Dendritic cell treated with granulocyte-macrophage colony-stimulating factor and Interleukin-4, amounts not matched to agents 40 ng/mL and 50 ng/mL, for 4 days (primary cell): Measurements from ENCODE around the gene CUEDC1.
"Not testable (repeated sequence)": the region's sequence is repeated elsewhere in the genome, so short reads cannot be mapped to it uniquely, and the experiment has no call there.

ENCODE experiments used
- H3K27ac Mint-ChIP-seq: one replicate; pipeline ENCODE4 v1.8.0; 2022; ENCODE audit warnings: mild to moderate bottlenecking, mixed read lengths
- H3K27me3 Mint-ChIP-seq: one replicate; pipeline ENCODE4 v1.8.0; 2022; ENCODE audit warnings: mild to moderate bottlenecking, mixed read lengths
- H3K36me3 Mint-ChIP-seq: one replicate; pipeline ENCODE4 v1.8.0; 2022; ENCODE audit warnings: low read depth, mixed read lengths
- H3K4me1 Mint-ChIP-seq: one replicate; pipeline ENCODE4 v1.8.0; 2022; ENCODE audit warnings: low read depth, mixed read lengths
- H3K4me3 Mint-ChIP-seq: one replicate; pipeline ENCODE4 v1.8.0; 2022; ENCODE audit warnings: mild to moderate bottlenecking, moderate library complexity, mixed read lengths
- H3K9me3 Mint-ChIP-seq: one replicate; pipeline ENCODE4 v1.8.0; 2022; ENCODE audit warnings: mixed read lengths
- intact Hi-C: fragments of 100-400 bp; cut with micrococcal nuclease; formaldehyde crosslinking; loops from one replicate; pipeline ENCODE4 v1.15.0; 2022

CUEDC1 gene

GRCh38 chr17:57976594-57976993, 21.4 kb upstream of the CUEDC1 start:
- Mint-ChIP-seq H3K4me3 (no peak overlapping the region), H3K4me1 (peaks cover 5% of the 10 kb centered on the region)
- intact Hi-C loops: no loop called here

DNA sequence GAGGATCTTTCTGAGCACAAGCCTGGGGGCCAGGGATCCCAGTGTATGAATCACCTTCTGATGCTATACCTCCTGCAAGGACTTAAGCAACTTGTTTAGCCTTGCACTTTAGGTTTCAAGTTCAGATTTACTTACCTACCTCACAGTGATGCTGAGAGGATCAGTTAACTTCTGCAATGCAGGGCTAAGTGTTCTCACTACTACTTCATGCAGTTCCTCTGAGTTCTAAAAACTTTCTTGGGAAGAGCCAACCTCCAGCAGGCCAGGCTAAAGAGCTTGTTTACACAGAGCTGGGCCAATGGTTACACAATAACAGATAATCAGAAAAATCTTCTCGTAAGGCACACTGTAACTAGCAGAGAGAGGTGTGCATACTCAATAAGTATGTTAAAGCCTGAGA, 19.8 kb upstream of the CUEDC1 start:
- intact Hi-C loops: no loop called here
- H3K27ac Mint-ChIP-seq: no peak overlapping the region

More at GRCh38 chr17:57976594-57976993, 21.4 kb upstream of the CUEDC1 start:
- Mint-ChIP-seq H3K36me3 (peaks cover 93% of the 10 kb centered on the region), H3K27ac (no peak overlapping the region), H3K9me3 (no peaks in the 10 kb centered on the region), H3K27me3 (no peaks in the 10 kb centered on the region)

DNA sequence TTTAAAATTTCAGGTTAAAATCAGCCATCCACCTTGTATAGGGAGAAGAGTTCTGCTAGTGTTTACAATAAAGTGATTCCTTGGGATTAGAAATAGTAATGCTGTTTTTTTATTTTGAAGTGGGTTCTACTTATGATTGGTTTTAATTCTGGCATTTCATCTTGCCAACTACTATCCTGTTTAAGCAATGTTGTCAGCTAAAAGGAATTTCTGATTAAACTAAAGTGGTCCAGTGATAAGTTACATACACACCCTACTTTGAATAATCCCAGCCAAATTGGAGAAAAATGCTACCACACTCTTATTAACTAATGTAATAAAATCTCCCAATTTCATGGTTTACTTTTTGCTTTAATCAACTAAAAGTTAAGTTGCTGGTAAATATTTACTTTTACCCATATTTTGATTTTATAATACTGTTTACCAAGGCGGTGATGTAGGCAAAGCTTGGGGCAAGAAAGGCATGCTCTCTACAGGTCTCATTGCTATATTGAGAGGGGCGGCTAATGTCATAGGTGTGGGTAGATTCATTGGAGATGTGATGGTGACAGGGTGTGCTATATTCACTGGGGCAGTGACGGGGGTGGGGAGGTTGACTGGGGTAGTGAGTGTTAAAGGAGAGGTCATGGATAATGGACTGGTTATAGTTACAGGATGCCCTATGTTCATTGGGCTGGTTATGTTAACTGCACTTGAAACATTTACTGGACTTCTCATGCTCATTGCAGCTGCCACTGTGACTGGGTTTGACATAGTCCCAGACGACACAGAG, 19.0 kb upstream of the CUEDC1 start:
- H3K9me3 Mint-ChIP-seq, H3K4me3 Mint-ChIP-seq, H3K27ac Mint-ChIP-seq, H3K4me1 Mint-ChIP-seq, intact Hi-C loops, H3K27me3 Mint-ChIP-seq: not testable (repeated sequence)
- peaks cover 70% of the 10 kb centered on the region for H3K36me3 Mint-ChIP-seq

More for the DNA sequence above, 19.8 kb upstream of the CUEDC1 start:
- Mint-ChIP-seq H3K36me3 (peaks cover 78% of the 10 kb centered on the region), H3K27me3 (no peaks in the 10 kb centered on the region), H3K9me3 (no peaks in the 10 kb centered on the region), H3K4me3 (no peak overlapping the region), H3K4me1 (peaks cover 4% of the 10 kb centered on the region)

- intact Hi-C loops: no loop called here
- no peak overlapping the region for H3K27ac Mint-ChIP-seq
- H3K36me3 Mint-ChIP-seq: peaks cover 49% of the 10 kb centered on the region
- H3K9me3 Mint-ChIP-seq: no peaks in the 10 kb centered on the region
- peaks cover 6% of the 10 kb centered on the region for H3K27me3 Mint-ChIP-seq
- no peaks in the 10 kb centered on the region for H3K4me1 Mint-ChIP-seq
- H3K4me3 Mint-ChIP-seq: no peak overlapping the region
These were observed 16.9 kb upstream of the CUEDC1 start for GRCh38 chr17:57972151-57972550.

- H3K36me3 Mint-ChIP-seq: peaks cover 43% of the 10 kb centered on the region
- H3K4me3 Mint-ChIP-seq: no peak overlapping the region
- intact Hi-C loops: no loop called here
- no peaks in the 10 kb centered on the region for H3K9me3 Mint-ChIP-seq
- H3K27me3 Mint-ChIP-seq: peaks cover 6% of the 10 kb centered on the region
- H3K4me1 Mint-ChIP-seq: no peaks in the 10 kb centered on the region
- H3K27ac Mint-ChIP-seq: no peak overlapping the region
These were observed 16.4 kb upstream of the CUEDC1 start for GRCh38 chr17:57971572-57971971.

DNA sequence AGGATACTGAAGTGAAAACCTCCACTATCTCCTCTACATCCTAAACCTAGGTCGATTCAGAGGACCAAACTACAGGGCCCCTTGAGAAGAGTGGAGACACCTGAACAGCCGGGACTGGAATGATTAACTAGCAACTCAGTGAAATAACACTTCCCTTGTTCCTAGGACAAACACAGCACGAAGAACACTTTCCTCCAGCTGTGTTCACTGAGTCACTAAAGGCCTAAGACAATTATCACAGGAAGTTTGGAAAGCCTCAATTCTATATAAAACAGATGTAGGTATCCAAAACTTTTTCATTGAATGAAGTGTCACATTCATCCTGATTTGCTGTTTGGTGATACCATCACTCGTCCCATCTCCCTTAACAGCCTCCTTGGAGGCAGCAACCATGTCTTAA, 15.5 kb upstream of the CUEDC1 start:
- peaks cover 34% of the 10 kb centered on the region for H3K36me3 Mint-ChIP-seq
- intact Hi-C loops: no loop called here
- no peak overlapping the region for H3K27ac Mint-ChIP-seq
- H3K4me1 Mint-ChIP-seq: no peaks in the 10 kb centered on the region
- H3K4me3 Mint-ChIP-seq: no peak overlapping the region
- peaks cover 6% of the 10 kb centered on the region for H3K27me3 Mint-ChIP-seq
- H3K9me3 Mint-ChIP-seq: no peaks in the 10 kb centered on the region

DNA sequence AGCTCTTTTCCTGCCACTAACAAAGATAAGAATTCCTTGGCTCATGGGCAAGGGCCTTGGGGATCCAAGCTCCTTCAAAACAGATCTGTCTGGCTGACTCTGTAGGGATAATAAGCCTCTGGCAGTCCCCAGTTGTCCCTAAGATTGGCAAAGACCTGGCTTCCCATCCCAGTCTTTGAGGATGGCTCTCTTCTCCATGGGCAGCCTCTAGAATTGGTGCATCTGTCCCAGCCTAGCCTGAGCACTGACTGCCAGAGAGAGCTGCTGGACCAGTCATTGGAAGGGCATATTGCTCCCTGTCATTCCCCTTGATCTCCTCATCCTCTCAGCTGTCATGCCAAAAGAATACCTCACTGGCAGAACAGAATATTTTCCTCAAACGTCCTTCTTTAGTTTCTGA, 13.2 kb upstream of the CUEDC1 start:
- no peak overlapping the region for H3K27ac Mint-ChIP-seq
- intact Hi-C loops: no loop called here
- H3K9me3 Mint-ChIP-seq: no peaks in the 10 kb centered on the region
- H3K4me3 Mint-ChIP-seq: no peak overlapping the region
- peaks cover 6% of the 10 kb centered on the region for H3K27me3 Mint-ChIP-seq
- H3K4me1 Mint-ChIP-seq: no peaks in the 10 kb centered on the region
- peaks cover 12% of the 10 kb centered on the region for H3K36me3 Mint-ChIP-seq

GRCh38 chr17:57966875-57967274, 11.7 kb upstream of the CUEDC1 start:
- Mint-ChIP-seq H3K36me3 (no peaks in the 10 kb centered on the region), H3K27me3 (peaks cover 6% of the 10 kb centered on the region), H3K9me3 (no peaks in the 10 kb centered on the region), H3K4me1 (peaks cover 7% of the 10 kb centered on the region), H3K4me3 (no peak overlapping the region), H3K27ac (no peak overlapping the region)
- intact Hi-C loops: no loop called here

GRCh38 chr17:57966246-57966645, 11.0 kb upstream of the CUEDC1 start:
- H3K4me3 Mint-ChIP-seq: no peak overlapping the region
- no peaks in the 10 kb centered on the region for H3K36me3 Mint-ChIP-seq
- H3K27ac Mint-ChIP-seq: no peak overlapping the region
- H3K4me1 Mint-ChIP-seq: peaks cover 8% of the 10 kb centered on the region
- intact Hi-C loops: no loop called here
- peaks cover 6% of the 10 kb centered on the region for H3K27me3 Mint-ChIP-seq
- H3K9me3 Mint-ChIP-seq: no peaks in the 10 kb centered on the region

- H3K4me1 Mint-ChIP-seq: peaks cover 8% of the 10 kb centered on the region
- H3K9me3 Mint-ChIP-seq: no peaks in the 10 kb centered on the region
- H3K27ac Mint-ChIP-seq: no peak overlapping the region
- H3K4me3 Mint-ChIP-seq: no peak overlapping the region
- H3K36me3 Mint-ChIP-seq: no peaks in the 10 kb centered on the region
- peaks cover 7% of the 10 kb centered on the region for H3K27me3 Mint-ChIP-seq
- intact Hi-C loops: no loop called here
These were observed 10.4 kb upstream of the CUEDC1 start for GRCh38 chr17:57965521-57966160.

DNA sequence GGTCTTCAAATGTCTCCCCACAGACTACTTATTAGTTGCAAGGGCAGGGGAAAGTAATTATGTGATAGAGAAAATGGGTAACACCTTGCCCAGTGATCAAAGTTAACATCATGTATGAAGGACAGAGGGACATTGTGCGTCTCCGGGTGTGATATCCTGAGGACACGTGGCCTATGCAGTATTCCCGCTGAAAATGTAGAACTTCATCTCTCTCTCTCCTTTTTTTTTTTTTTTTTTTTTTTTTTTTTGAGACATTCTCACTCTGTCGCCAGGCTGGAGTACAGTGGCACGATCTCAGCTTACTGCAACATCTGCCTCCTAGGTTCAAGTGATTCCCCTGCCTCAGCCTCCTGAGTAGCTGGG, 7.9 kb upstream of the CUEDC1 start:
- Mint-ChIP-seq H3K27ac (no peak overlapping the region), H3K4me1 (peaks cover 10% of the 10 kb centered on the region), H3K4me3 (no peak overlapping the region), H3K27me3 (peaks cover 16% of the 10 kb centered on the region), H3K36me3 (no peaks in the 10 kb centered on the region), H3K9me3 (no peaks in the 10 kb centered on the region)
- intact Hi-C loops: no loop called here

DNA sequence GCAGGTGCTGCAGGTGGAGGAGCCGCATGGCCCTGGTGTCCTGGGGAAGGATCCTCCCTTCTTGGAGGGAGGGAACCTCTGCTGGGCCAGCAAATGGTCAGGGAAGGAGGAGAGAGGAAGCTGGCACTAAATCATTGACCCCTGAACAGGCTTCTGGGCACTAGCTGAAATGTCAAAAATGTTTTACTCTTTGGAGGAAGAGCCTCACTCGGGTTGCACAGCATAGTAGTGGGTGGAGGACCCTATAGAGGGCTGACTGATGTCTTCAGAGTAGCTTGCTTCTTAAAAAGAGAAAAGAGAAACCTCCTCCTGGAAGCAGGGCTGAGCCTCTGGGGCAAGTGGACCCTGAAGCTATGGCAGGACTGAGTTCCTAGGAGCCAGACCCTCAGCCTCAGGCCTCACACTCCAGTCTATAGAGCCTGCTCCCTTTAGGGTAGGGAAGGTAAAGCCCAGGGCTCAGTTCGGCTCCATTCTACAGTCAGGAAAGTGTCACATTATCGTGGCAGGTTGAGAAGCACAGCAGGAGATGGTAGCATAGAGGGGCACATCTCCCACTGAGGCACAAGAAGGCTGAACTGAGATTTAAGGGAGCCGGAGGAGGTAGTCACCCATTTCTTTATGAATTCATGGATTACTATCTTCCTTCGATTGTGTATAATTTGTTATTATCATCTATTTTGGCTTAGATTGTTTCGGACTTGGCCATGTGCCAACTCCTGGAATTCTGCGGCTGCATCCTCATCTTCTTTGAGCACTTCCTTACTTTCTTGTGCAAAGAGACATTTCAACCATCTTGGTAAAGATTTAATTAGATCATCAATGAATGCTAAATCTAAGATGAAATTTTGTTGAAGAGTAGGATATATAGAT, 7.3 kb upstream of the CUEDC1 start:
- Mint-ChIP-seq H3K4me1 (peaks cover 16% of the 10 kb centered on the region), H3K4me3 (no peak overlapping the region), H3K27me3 (peaks cover 19% of the 10 kb centered on the region), H3K9me3 (no peaks in the 10 kb centered on the region), H3K36me3 (no peaks in the 10 kb centered on the region), H3K27ac (no peak overlapping the region)
- intact Hi-C loops: no loop called here

- Mint-ChIP-seq H3K4me3 (no peak overlapping the region), H3K4me1 (peaks cover 33% of the 10 kb centered on the region), H3K36me3 (no peaks in the 10 kb centered on the region), H3K27me3 (peaks cover 36% of the 10 kb centered on the region), H3K27ac (no peak overlapping the region), H3K9me3 (no peaks in the 10 kb centered on the region)
- intact Hi-C loops: no loop called here
These were observed 4.7 kb upstream of the CUEDC1 start for GRCh38 chr17:57959929-57960328.

DNA sequence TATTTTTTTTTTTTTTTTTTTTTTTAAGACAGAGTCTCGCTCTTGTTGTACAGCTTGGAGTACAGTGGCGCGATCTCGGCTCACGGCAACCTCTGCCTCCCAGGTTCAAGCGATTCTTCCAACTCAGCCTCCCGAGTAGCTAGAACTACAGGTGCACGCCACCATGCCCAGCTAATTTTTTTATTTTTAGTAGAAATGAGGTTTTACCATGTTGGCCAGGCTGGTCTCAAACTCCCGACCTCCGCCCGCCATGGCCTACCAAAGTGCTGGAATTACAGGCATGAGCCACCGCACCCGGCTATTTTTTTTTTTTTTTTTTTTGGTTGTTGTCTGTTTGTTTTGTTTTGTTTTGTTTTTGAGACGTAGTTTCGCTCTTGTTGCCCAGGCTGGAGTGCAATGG, 3.2 kb upstream of the CUEDC1 start:
- intact Hi-C loops, H3K27ac Mint-ChIP-seq: not testable (repeated sequence)
- H3K27me3 Mint-ChIP-seq: peaks cover 37% of the 10 kb centered on the region

More for the DNA sequence above, 3.2 kb upstream of the CUEDC1 start:
- Mint-ChIP-seq H3K4me1 (peaks cover 43% of the 10 kb centered on the region), H3K36me3 (peaks cover 10% of the 10 kb centered on the region)
- H3K9me3 Mint-ChIP-seq, H3K4me3 Mint-ChIP-seq: not testable (repeated sequence)
